Panc1 (cell line): ENCODE measurements around the gene CPT2.

Source experiments
- CTCF ChIP-seq: fragments of 450-650 bp; IDR thresholded peaks from 2 replicates; pipeline ENCODE4 v1.5.1; 2017; ENCODE audit warnings: mild to moderate bottlenecking
- REST ChIP-seq, 2 experiments: IDR thresholded peaks; 2 replicates each; pipeline ENCODE4 v1.6.1; 2011 to 2012; ENCODE audit warnings: low read depth in 2 of 2, control low read depth in 1 of 2, low read length in 1 of 2, mild to moderate bottlenecking in 1 of 2, moderate library complexity in 1 of 2; ENCODE audit not compliant: insufficient read depth in 1 of 2

- TF ChIP-seq CTCF (no peak), REST (IDR thresholded peaks at IDR 0.05; ENCODE audit: insufficient read depth in 1 of 2, low read depth in 2 of 2, low read length in 1 of 2) (no peak)
Measured at GRCh38 chr1:53219711-53220110, 23.1 kb downstream of the CPT2 start.
